T follicular helper cell (primary cell): ENCODE results near the gene SGO2.
"Not testable (repeated sequence)": the region's sequence is repeated elsewhere in the genome, so short reads cannot be mapped to it uniquely, and the experiment has no call there.

ENCODE experiments used
- DNase-seq: peaks from one replicate; pipeline ENCODE4 v3.0.0-alpha.2; 2020; ENCODE audit warnings: low read depth

The SGO2 gene

GRCh38 chr2:200525066-200525465 is 941 bp upstream of the SGO2 start:
- no peak for DNase-seq

GRCh38 chr2:200525551-200525881 is 491 bp upstream of the SGO2 start:
- no peak for DNase-seq

GRCh38 chr2:200528228-200528627 is 2.2 kb downstream of the SGO2 start:
- no peak for DNase-seq

GRCh38 chr2:200533754-200534153 is 7.7 kb downstream of the SGO2 start:
- DNase-seq: no peak

GRCh38 chr2:200534572-200534971 is 8.6 kb downstream of the SGO2 start:
- no peak for DNase-seq

- no peak for DNase-seq
Measured at GRCh38 chr2:200538139-200538538, 12.1 kb downstream of the SGO2 start.

- DNase-seq: no peak
Measured at GRCh38 chr2:200540793-200541192, 14.8 kb downstream of the SGO2 start.

GRCh38 chr2:200566596-200566995 is 40.6 kb downstream of the SGO2 start:
- not testable (repeated sequence) for DNase-seq

- no peak for DNase-seq
Measured at GRCh38 chr2:200567932-200568331, 41.9 kb downstream of the SGO2 start.

- no peak for DNase-seq
Measured at GRCh38 chr2:200575957-200576356, 50.0 kb downstream of the SGO2 start.

- DNase-seq: no peak
Measured at GRCh38 chr2:200577027-200577426, 51.0 kb downstream of the SGO2 start.

- DNase-seq: no peak
Measured at GRCh38 chr2:200578778-200579177, 52.8 kb downstream of the SGO2 start.

- DNase-seq: no peak
Measured at GRCh38 chr2:200584639-200585038, 58.6 kb downstream of the SGO2 start.

- no peak for DNase-seq
Measured at GRCh38 chr2:200585340-200585729, 59.3 kb downstream of the SGO2 start.

GRCh38 chr2:200585730-200586643 is 60.0 kb downstream of the SGO2 start, which contains the start of gene AOX1:
Gene AOX1 (plus strand): TSS chr2:200586014. CDS start chr2:200586109, 95 bp downstream.
- DNase-seq: no peak

GRCh38 chr2:200586644-200586975 is 60.6 kb downstream of the SGO2 start:
- no peak for DNase-seq

- DNase-seq: no peak
Measured at GRCh38 chr2:200587007-200587616, 61.1 kb downstream of the SGO2 start.

- DNase-seq: no peak
Measured at GRCh38 chr2:200588076-200588678, 62.2 kb downstream of the SGO2 start.

GRCh38 chr2:200590090-200590489 is 64.1 kb downstream of the SGO2 start:
- DNase-seq: no peak

- no peak for DNase-seq
Measured at GRCh38 chr2:200591308-200591707, 65.3 kb downstream of the SGO2 start.

GRCh38 chr2:200592406-200593075 is 66.5 kb downstream of the SGO2 start:
- DNase-seq: no peak

- no peak for DNase-seq
Measured at GRCh38 chr2:200593905-200594304, 67.9 kb downstream of the SGO2 start.

GRCh38 chr2:200595913-200596312 is 69.9 kb downstream of the SGO2 start:
- no peak for DNase-seq
